ENCODE data around the gene ZNF277. TPM values are rescaled to one million over a fixed set of nuclear protein-coding genes. Genes with fewer than 3 reads are reported as not detected.

Gene ZNF277
- total RNA-seq, 1 donor from 2014 or later, result 23.7 TPM

DNA sequence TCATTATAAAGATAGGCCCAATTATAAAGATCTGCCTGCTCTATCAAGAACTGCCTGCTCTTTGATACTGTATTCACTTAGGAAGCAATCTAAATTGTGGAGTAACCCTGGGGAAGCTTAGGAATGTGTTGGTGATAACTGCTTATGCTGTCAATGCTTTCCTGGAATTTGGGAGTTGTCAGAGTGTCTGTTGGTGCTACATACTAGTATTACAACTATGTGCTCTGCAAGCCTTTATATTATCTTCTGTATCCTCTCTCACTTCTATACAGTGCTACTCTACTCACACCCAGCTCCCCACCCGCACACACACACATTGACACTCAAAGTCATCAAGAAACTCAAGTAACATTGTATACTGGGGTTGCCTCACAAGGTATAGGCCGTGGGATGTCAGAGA, 6.1 kb downstream of the ZNF277 start:
- peak overlapping the region; percentile 32 for H3K27ac Mint-ChIP-seq
- peaks cover 20% of the 10 kb centered on the region for H3K4me1 Mint-ChIP-seq
- no peak for DNase-seq (ENCODE audit: low spot score in 2 of 2, unreplicated experiment in 2 of 2)
- no peaks in the 10 kb centered on the region for H3K9me3 Mint-ChIP-seq
- H3K27me3 Mint-ChIP-seq (ENCODE audit: low read depth), result no peaks in the 10 kb centered on the region
- no peaks in the 10 kb centered on the region for H3K36me3 Mint-ChIP-seq
- TF ChIP-seq, protein P1, sequence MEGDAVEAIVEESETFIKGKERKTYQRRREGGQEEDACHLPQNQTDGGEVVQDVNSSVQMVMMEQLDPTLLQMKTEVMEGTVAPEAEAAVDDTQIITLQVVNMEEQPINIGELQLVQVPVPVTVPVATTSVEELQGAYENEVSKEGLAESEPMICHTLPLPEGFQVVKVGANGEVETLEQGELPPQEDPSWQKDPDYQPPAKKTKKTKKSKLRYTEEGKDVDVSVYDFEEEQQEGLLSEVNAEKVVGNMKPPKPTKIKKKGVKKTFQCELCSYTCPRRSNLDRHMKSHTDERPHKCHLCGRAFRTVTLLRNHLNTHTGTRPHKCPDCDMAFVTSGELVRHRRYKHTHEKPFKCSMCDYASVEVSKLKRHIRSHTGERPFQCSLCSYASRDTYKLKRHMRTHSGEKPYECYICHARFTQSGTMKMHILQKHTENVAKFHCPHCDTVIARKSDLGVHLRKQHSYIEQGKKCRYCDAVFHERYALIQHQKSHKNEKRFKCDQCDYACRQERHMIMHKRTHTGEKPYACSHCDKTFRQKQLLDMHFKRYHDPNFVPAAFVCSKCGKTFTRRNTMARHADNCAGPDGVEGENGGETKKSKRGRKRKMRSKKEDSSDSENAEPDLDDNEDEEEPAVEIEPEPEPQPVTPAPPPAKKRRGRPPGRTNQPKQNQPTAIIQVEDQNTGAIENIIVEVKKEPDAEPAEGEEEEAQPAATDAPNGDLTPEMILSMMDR (IDR thresholded peaks at IDR 0.05; ENCODE audit: unreplicated experiment), result no peak
- H3K4me3 Mint-ChIP-seq, result no peak overlapping the region

DNA sequence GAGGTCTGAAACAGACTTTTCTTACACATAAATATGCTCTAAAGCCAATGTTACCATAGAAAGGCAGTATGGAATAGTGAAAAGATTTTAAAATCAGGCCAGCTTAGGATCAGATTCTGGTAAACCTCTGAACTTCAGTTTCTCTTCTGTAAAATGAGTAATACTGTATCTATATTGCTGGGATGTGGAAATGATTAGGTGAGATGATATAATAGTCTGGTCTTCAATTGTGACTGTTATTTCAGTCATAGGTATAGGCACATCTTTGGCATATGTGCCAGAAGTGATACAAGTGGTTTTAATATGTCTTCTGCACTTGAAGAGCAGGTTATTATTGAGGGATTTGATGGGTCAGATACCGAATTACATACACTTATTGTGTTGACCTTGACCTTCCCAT, 7.2 kb downstream of the ZNF277 start:
- no peaks in the 10 kb centered on the region for H3K36me3 Mint-ChIP-seq
- H3K27me3 Mint-ChIP-seq (ENCODE audit: low read depth), result no peaks in the 10 kb centered on the region
- H3K27ac Mint-ChIP-seq, result no peak overlapping the region

DNA sequence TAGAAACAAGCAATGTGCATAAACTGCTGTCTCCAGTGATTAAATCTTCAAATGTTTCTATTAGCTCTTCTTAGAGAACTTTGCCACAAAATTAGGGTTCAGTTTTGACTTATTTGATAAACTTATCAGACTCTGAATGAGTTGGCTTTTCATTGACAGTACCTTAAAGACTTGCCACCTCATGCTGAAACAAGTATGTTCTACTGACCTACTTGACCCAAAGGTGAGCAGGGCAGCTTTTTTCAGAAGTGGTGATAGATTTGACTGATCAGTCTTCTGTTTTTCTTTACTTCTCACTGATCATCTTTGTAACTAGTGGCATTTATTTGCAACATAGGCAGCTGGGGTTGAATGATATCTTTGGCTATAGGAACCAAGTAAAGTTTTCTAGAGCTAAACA, 7.8 kb downstream of the ZNF277 start:
- no peak for DNase-seq (ENCODE audit: low spot score in 2 of 2, unreplicated experiment in 2 of 2)
- TF ChIP-seq, protein P1 (IDR thresholded peaks at IDR 0.05; ENCODE audit: unreplicated experiment), result no peak
- Mint-ChIP-seq H3K27me3 (ENCODE audit: low read depth) (no peaks in the 10 kb centered on the region), H3K9me3 (no peaks in the 10 kb centered on the region), H3K4me1 (peaks cover 18% of the 10 kb centered on the region), H3K27ac (no peak overlapping the region), H3K4me3 (no peak overlapping the region), H3K36me3 (no peaks in the 10 kb centered on the region)

More for the DNA sequence above, 7.2 kb downstream of the ZNF277 start:
- H3K4me3 Mint-ChIP-seq, result no peak overlapping the region
- H3K4me1 Mint-ChIP-seq, result peaks cover 18% of the 10 kb centered on the region
- DNase-seq (ENCODE audit: low spot score in 2 of 2, unreplicated experiment in 2 of 2), result no peak
- H3K9me3 Mint-ChIP-seq, result no peaks in the 10 kb centered on the region
- TF ChIP-seq, protein P1 (IDR thresholded peaks at IDR 0.05; ENCODE audit: unreplicated experiment), result no peak

DNA sequence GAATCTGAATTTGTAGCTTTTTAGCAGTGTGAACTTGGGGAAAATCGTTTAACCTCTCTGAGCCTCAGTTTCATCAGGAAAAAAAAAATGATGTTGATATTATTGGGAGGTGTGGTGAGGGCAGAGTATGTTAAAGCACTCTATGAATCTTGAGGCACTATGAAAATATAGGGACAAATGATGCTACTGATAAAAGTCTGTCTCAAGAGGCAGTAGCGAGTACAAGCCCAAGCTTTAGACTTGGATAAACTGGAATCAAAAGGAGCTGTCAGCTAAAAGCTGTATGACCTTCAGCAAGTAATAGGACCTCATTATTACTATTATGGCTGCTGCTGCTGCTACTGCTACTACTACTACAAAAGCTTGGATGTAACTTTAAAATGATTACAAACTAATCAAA, 8.4 kb downstream of the ZNF277 start:
- peaks cover under 1% of the 10 kb centered on the region for H3K9me3 Mint-ChIP-seq
- DNase-seq (ENCODE audit: low spot score in 2 of 2, unreplicated experiment in 2 of 2), result no peak
- peaks cover 18% of the 10 kb centered on the region for H3K4me1 Mint-ChIP-seq
- TF ChIP-seq, protein P1 (IDR thresholded peaks at IDR 0.05; ENCODE audit: unreplicated experiment), result no peak
- no peak overlapping the region for H3K4me3 Mint-ChIP-seq
- no peak overlapping the region for H3K27ac Mint-ChIP-seq
- no peaks in the 10 kb centered on the region for H3K27me3 Mint-ChIP-seq (ENCODE audit: low read depth)
- peaks cover under 1% of the 10 kb centered on the region for H3K36me3 Mint-ChIP-seq

DNA sequence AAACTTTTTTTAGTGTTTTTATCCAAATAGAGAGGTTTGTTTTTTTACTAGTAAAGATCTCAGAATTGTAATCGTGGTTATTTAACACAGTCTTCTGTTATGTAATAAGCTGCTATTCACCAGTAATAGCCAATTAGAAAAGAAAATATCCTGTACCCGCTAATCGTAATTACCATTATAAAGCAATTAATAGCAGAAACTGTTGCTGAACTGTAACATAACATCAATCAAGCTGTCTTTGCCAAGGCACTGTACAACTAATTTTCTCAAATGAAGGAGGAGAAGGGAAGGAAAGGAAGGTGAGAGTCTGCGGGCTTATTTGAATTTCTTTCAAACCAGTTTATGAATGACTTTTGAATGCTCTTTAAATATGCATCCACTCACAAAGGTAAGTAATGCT, 9.3 kb downstream of the ZNF277 start:
- DNase-seq (ENCODE audit: low spot score in 2 of 2, unreplicated experiment in 2 of 2), result no peak
- Mint-ChIP-seq H3K27me3 (ENCODE audit: low read depth) (no peaks in the 10 kb centered on the region), H3K9me3 (peaks cover 3% of the 10 kb centered on the region), H3K4me1 (peaks cover 18% of the 10 kb centered on the region), H3K27ac (no peak overlapping the region), H3K4me3 (no peak overlapping the region), H3K36me3 (peaks cover 3% of the 10 kb centered on the region)
- TF ChIP-seq, protein P1 (IDR thresholded peaks at IDR 0.05; ENCODE audit: unreplicated experiment), result no peak

DNA sequence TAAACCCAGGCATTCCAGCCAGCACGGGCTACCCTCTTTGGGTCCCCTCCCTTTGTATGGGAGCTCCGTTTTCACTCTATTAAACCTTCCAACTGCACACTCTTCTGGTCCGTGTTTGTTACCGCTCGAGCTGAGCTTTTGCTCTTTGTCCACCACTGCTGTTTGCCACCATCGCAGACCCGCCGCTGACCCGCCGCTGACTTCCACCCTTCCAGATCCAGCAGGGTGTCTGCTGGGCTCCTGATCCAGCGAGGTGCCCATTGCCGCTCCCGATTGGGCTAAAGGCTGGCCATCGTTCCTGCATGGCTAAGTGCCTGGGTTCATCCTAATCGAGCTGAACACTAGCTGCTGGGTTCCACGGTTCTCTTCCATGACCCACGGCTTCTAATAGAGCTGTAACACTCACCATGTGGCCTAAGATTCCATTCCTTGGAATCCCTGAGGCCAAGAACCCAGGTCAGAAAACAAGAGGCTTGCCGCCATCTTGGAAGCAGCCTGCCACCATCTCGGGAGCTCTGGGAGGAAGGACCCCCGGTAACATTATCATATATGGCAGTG, 14.5 kb downstream of the ZNF277 start:
- no peak overlapping the region for H3K4me3 Mint-ChIP-seq
- H3K4me1 Mint-ChIP-seq, result peaks cover 2% of the 10 kb centered on the region
- H3K36me3 Mint-ChIP-seq, result peaks cover 15% of the 10 kb centered on the region
- no peak overlapping the region for H3K27ac Mint-ChIP-seq
- H3K9me3 Mint-ChIP-seq, result peaks cover 14% of the 10 kb centered on the region
- TF ChIP-seq, protein P1 (IDR thresholded peaks at IDR 0.05; ENCODE audit: unreplicated experiment), result no peak
- no peak for DNase-seq (ENCODE audit: low spot score in 2 of 2, unreplicated experiment in 2 of 2)
- no peaks in the 10 kb centered on the region for H3K27me3 Mint-ChIP-seq (ENCODE audit: low read depth)
